Glutamatergic neuron (in vitro differentiated cells): Measurements from ENCODE around the gene EZR. TPM values are rescaled to one million over a fixed set of nuclear protein-coding genes. Genes with fewer than 3 reads are reported as not detected.

Experiments
- DNase-seq: peaks from one replicate; pipeline ENCODE4 v3.0.0; 2022
- H3K27ac Mint-ChIP-seq: one replicate; pipeline ENCODE4 v1.8.0; 2020; ENCODE audit warnings: mild to moderate bottlenecking, mixed read lengths, inconsistent platforms; ENCODE audit not compliant: unreplicated experiment
- H3K27me3 Mint-ChIP-seq: one replicate; pipeline ENCODE4 v1.8.0; 2020; ENCODE audit warnings: mild to moderate bottlenecking, moderate library complexity, mixed read lengths, inconsistent platforms; ENCODE audit not compliant: unreplicated experiment
- H3K36me3 Mint-ChIP-seq: one replicate; pipeline ENCODE4 v1.8.0; 2020; ENCODE audit warnings: mild to moderate bottlenecking, mixed read lengths, inconsistent platforms; ENCODE audit not compliant: unreplicated experiment
- H3K4me1 Mint-ChIP-seq: one replicate; pipeline ENCODE4 v1.8.0; 2020; ENCODE audit warnings: mild to moderate bottlenecking, low read depth, mixed read lengths, inconsistent platforms; ENCODE audit not compliant: unreplicated experiment
- H3K4me3 Mint-ChIP-seq: one replicate; pipeline ENCODE4 v1.8.0; 2020; ENCODE audit warnings: mild to moderate bottlenecking, mixed read lengths, inconsistent platforms; ENCODE audit not compliant: unreplicated experiment
- H3K9me3 Mint-ChIP-seq: one replicate; pipeline ENCODE4 v1.8.0; 2020; ENCODE audit warnings: mild to moderate bottlenecking, moderate library complexity, mixed read lengths, inconsistent platforms; ENCODE audit not compliant: unreplicated experiment
- CTCF ChIP-seq: fragments of 200-600 bp; sonication (generic); IDR thresholded peaks from one replicate; pipeline ENCODE4 v1.5.0; 2021; ENCODE audit not compliant: partially characterized antibody, unreplicated experiment
- total RNA-seq: library from RNA; stranded (reverse); fragmentation: NEBNext Ultra II Directional; extraction: Animal tissue kit (Norgen Biotek cat#: 25700); gene quantifications from one replicate; pipeline ENCODE4 v1.2.1, GENCODE V29; 2021; ENCODE audit not compliant: unreplicated experiment

The EZR gene
- total RNA-seq, 1 donor from 2014 or later, result 272 TPM

- no peak overlapping the region for H3K4me3 Mint-ChIP-seq
- H3K27ac Mint-ChIP-seq, result peak overlapping the region; percentile 65
- DNase-seq, result no peak
- TF ChIP-seq CTCF, result no peak
- H3K36me3 Mint-ChIP-seq, result peaks cover 18% of the 10 kb centered on the region
- H3K4me1 Mint-ChIP-seq, result peaks cover 44% of the 10 kb centered on the region
- peaks cover 29% of the 10 kb centered on the region for H3K27me3 Mint-ChIP-seq
- peaks cover 15% of the 10 kb centered on the region for H3K9me3 Mint-ChIP-seq
Observed at GRCh38 chr6:158773581-158774449, 45.4 kb downstream of the EZR start.

DNA sequence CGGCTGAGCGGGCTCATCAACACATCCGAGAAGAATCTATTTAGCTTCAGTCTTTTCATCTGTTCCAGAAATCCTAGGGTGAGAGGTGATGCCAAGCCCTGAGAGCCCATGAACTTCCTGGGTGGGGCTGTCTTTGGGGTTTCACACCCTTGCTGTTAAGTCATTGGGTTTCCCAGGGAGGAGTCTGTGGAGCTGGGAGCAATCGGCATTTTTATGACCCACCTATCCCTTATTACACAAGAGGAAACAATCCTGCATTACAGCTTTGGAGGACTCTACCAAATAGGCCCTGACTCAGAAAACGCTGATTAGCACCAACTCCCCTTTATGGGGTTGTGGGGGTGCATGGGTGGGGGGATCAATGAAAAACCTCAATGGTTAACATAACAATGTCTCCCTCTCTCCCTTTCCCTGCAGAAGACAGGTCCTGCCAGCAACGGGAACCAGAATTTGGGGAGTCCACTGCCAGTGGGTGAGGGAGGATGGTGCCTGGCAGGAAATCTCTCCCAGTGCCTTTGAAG, 46.3 kb downstream of the EZR start:
- TF ChIP-seq CTCF, result no peak
- no peak for DNase-seq
- peaks cover 49% of the 10 kb centered on the region for H3K4me1 Mint-ChIP-seq
- peak overlapping the region; percentile 65 for H3K27ac Mint-ChIP-seq
- peaks cover 18% of the 10 kb centered on the region for H3K36me3 Mint-ChIP-seq
- H3K9me3 Mint-ChIP-seq, result peaks cover 19% of the 10 kb centered on the region
- peaks cover 26% of the 10 kb centered on the region for H3K27me3 Mint-ChIP-seq
- no peak overlapping the region for H3K4me3 Mint-ChIP-seq

DNA sequence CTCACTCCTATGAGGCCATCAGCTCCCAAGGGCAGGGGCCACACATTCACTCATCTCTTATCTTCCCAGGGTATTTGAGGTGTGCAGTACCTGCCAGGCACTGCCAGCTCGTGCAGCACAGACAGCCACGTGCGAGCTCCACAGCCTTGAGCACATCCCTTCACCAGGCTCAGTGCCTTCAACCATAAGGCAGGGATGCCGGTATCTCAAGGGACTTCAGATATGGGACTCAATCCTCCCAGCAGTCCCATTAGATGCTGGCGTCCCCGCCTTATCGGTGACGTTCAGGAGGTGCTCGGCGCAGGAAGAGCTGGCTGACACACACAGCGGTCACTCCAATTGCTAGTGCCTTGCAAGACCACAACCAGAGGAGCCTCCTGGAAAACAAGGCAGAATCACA, 47.0 kb downstream of the EZR start:
- peak overlapping the region; percentile 9 for H3K27ac Mint-ChIP-seq
- TF ChIP-seq CTCF, result no peak
- H3K4me1 Mint-ChIP-seq, result peaks cover 51% of the 10 kb centered on the region

GRCh38 chr6:158771399-158772152, 47.6 kb downstream of the EZR start:
- H3K27ac Mint-ChIP-seq, result peak overlapping the region; percentile 30
- H3K4me1 Mint-ChIP-seq, result peaks cover 50% of the 10 kb centered on the region
- TF ChIP-seq CTCF, result no peak
- H3K9me3 Mint-ChIP-seq, result peaks cover 24% of the 10 kb centered on the region
- H3K4me3 Mint-ChIP-seq, result peak overlapping the region; percentile 37
- H3K36me3 Mint-ChIP-seq, result peaks cover 18% of the 10 kb centered on the region
- peaks cover 25% of the 10 kb centered on the region for H3K27me3 Mint-ChIP-seq
- DNase-seq, result no peak

More for the DNA sequence above, 47.0 kb downstream of the EZR start:
- Mint-ChIP-seq H3K27me3 (peaks cover 27% of the 10 kb centered on the region), H3K36me3 (peaks cover 18% of the 10 kb centered on the region), H3K4me3 (no peak overlapping the region), H3K9me3 (peaks cover 23% of the 10 kb centered on the region)
- no peak for DNase-seq
